HL-60 (cell line): ENCODE results near the gene SPG11.

Experiments
- DNase-seq, 2 experiments: peaks; one replicate each; pipeline ENCODE4 v3.0.0-alpha.2; 2010 to 2020; ENCODE audit warnings: low read depth in 1 of 2, low spot score in 1 of 2
- H3K27ac ChIP-seq: fragments of 250-450 bp; sonication (Bioruptor Pico); replicated peaks from 2 replicates; pipeline ENCODE4 v1.5.1; 2020; ENCODE audit warnings: mild to moderate bottlenecking, moderate library complexity
- H3K27me3 ChIP-seq: fragments of 250-450 bp; sonication (Bioruptor Pico); 2 replicates; pipeline ENCODE4 v1.5.1; 2021; ENCODE audit warnings: mild to moderate bottlenecking, moderate library complexity; ENCODE audit not compliant: insufficient read depth, poor library complexity, severe bottlenecking
- H3K4me3 ChIP-seq: replicated peaks from 2 replicates; pipeline ENCODE4 v1.5.1; 2011; ENCODE audit warnings: mild to moderate bottlenecking, control low read depth, low read length; ENCODE audit not compliant: insufficient read depth
- GABPA ChIP-seq: IDR thresholded peaks from 2 replicates; pipeline ENCODE4 v1.6.1; 2012; ENCODE audit warnings: low read depth
- POLR2AphosphoS5 ChIP-seq: IDR thresholded peaks from 2 replicates; pipeline ENCODE4 v1.6.1; 2012; ENCODE audit warnings: low read depth
- SPI1 ChIP-seq: IDR thresholded peaks from 2 replicates; pipeline ENCODE4 v1.6.1; 2012; ENCODE audit warnings: low read depth, mild to moderate bottlenecking, borderline replicate concordance
- TF ChIP-seq, protein P1 (sequence below): IDR thresholded peaks from one replicate; pipeline ENCODE4 v1.5.1; 2011; ENCODE audit warnings: low read length, control low read depth, inconsistent platforms; ENCODE audit not compliant: insufficient read depth
- TF ChIP-seq, protein P2 (sequence below): IDR thresholded peaks from 2 replicates; pipeline ENCODE4 v1.6.1; 2012; ENCODE audit warnings: low read depth; ENCODE audit not compliant: insufficient replicate concordance

SPG11 gene

DNA sequence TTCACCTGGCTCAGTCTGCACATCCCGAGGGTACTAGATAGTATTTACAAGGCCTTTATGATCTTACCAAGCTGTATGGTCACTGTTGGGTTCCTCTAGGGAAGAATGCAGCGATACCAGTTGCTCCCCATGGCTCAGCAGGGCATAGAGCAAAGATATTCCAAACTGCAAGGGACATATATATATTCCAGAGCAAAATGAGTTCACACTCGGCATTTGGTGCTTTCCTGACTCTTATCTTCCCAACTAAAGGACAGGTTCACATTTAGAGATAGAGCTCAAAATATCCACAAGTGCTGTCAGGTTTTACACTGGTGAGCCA, 3.5 kb upstream of the SPG11 start:
- no peak for DNase-seq
- TF ChIP-seq SPI1 (no peak), GABPA (no peak), POLR2AphosphoS5 (no peak)
- TF ChIP-seq, protein P1, sequence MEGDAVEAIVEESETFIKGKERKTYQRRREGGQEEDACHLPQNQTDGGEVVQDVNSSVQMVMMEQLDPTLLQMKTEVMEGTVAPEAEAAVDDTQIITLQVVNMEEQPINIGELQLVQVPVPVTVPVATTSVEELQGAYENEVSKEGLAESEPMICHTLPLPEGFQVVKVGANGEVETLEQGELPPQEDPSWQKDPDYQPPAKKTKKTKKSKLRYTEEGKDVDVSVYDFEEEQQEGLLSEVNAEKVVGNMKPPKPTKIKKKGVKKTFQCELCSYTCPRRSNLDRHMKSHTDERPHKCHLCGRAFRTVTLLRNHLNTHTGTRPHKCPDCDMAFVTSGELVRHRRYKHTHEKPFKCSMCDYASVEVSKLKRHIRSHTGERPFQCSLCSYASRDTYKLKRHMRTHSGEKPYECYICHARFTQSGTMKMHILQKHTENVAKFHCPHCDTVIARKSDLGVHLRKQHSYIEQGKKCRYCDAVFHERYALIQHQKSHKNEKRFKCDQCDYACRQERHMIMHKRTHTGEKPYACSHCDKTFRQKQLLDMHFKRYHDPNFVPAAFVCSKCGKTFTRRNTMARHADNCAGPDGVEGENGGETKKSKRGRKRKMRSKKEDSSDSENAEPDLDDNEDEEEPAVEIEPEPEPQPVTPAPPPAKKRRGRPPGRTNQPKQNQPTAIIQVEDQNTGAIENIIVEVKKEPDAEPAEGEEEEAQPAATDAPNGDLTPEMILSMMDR, result no peak
- TF ChIP-seq, protein P2, sequence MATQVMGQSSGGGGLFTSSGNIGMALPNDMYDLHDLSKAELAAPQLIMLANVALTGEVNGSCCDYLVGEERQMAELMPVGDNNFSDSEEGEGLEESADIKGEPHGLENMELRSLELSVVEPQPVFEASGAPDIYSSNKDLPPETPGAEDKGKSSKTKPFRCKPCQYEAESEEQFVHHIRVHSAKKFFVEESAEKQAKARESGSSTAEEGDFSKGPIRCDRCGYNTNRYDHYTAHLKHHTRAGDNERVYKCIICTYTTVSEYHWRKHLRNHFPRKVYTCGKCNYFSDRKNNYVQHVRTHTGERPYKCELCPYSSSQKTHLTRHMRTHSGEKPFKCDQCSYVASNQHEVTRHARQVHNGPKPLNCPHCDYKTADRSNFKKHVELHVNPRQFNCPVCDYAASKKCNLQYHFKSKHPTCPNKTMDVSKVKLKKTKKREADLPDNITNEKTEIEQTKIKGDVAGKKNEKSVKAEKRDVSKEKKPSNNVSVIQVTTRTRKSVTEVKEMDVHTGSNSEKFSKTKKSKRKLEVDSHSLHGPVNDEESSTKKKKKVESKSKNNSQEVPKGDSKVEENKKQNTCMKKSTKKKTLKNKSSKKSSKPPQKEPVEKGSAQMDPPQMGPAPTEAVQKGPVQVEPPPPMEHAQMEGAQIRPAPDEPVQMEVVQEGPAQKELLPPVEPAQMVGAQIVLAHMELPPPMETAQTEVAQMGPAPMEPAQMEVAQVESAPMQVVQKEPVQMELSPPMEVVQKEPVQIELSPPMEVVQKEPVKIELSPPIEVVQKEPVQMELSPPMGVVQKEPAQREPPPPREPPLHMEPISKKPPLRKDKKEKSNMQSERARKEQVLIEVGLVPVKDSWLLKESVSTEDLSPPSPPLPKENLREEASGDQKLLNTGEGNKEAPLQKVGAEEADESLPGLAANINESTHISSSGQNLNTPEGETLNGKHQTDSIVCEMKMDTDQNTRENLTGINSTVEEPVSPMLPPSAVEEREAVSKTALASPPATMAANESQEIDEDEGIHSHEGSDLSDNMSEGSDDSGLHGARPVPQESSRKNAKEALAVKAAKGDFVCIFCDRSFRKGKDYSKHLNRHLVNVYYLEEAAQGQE, result no peak

DNA sequence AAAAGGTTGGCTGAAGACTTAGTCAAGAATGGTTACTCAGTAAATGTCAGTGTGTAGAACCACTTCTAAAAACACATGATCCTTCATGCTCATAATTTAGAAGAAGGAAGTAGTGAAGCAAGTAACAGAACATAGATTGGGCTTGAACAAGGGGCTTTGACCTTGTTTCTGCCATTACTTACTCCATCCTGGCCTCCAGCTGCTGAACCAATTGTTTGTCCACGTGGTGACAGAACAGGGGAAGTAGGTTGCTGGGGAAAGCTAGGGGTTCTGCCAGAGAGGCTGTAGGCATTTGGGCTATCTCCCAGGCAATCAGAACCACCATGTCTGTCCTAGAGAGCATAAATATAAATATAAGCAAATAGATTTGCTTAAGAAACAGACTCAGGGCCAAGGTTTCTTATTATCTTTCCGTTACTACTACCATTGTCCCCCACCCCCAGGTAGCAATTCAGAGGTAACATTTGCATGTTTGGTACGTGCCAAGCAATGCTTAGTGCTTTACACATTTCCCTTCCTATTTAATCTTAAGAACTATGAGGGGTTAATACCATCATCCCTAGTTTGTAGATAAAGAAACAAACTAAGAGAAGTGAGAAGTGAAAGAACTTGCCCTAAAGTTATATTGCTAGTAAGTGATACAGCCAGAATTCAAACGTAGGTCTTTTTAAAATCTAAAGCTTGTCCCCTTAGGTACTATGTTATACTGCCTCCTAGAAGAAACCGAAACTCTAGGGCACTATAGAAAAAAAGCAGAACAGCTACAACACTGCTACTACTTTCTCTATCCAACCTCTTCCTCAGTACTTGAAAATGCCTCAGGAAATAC, 3.0 kb upstream of the SPG11 start:
- no peaks in the 10 kb centered on the region for H3K27me3 ChIP-seq
- peak in 1 of 2 experiments; percentile 17 for DNase-seq
- H3K27ac ChIP-seq, result no peak overlapping the region
- no peak overlapping the region for H3K4me3 ChIP-seq
- TF ChIP-seq SPI1 (0 out of 2 replicates have a peak, but pooled peaks have one; percentile 16), POLR2AphosphoS5 (no peak)

More for the DNA sequence above, 3.5 kb upstream of the SPG11 start:
- Histone ChIP-seq H3K27ac (no peak overlapping the region), H3K27me3 (no peaks in the 10 kb centered on the region), H3K4me3 (no peak overlapping the region)

DNA sequence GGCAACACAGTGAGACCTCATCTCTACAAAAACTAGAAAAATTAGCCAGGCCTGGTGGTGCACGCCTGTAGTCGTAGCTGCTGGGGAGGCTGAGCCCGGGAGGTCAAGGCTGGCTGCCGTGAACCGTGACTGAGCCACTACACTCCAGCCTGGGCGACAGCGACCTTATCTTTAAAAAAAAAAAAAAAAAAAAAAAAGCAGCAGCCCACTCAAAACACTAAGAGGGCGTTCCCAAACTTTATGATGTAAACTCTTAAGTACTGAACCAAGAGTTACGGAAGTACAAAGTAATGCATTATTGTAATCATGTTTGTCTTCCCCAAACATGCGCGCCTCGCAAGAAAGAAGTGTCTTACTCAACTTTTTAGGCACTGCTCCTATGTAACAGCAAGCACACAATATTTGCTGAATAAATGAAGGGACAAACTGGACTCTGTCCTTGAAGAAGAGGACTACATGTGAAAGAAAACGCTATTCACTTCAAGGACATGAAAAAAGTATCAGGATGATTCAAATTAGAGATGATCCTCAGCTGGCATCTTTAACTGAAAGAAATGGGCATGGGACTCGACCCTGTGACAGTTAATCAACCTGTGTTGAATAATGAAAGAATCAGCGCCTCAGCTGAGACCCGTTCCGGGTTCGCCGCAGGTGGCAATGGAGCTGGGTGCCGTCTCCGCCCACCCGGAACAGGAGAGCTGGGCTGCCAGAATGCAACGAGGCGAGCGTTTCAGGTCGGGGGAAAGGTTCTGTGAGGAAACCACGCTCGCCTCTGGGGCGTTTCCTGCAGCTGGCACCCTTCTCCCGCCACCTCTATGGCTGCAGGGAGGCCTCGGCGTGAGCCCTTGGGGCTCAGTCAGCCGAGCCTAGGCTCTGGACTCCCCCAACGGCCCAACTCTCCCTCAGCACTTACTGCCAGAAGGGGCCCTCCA, 718 bp downstream of the SPG11 start:
- Histone ChIP-seq H3K27ac (peak overlapping the region; percentile 95), H3K27me3 (no peaks in the 10 kb centered on the region), H3K4me3 (peak overlapping the region; percentile 80)
- peak; percentile 74 to 80 for DNase-seq
- TF ChIP-seq GABPA (no peak), SPI1 (0 out of 2 replicates have a peak, but pooled peaks have one; percentile 14)
- TF ChIP-seq, protein P2, result peak; percentile 20

DNA sequence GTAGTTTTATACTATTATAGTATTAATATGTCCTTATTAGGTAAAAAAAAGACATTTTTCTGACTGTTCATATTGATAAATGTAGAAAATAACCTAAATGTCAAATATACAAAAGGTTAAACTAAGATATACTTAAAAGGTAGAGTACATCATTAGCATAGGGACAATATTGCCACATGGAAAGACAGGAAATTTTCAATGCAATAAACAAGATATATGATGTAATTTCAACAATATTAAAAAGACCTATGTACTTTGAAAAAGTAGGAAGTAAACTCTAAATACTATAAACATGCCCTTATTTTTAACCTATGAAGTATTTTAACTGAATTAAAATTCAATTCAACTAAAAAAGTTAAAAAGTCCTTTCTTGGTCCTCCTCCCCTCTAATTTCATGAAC, 1.9 kb downstream of the SPG11 start:
- no peaks in the 10 kb centered on the region for H3K27me3 ChIP-seq
- peak overlapping the region; percentile 95 for H3K27ac ChIP-seq
- peak in 1 of 2 experiments; percentile 35 for DNase-seq
- TF ChIP-seq, protein P2, result no peak
- TF ChIP-seq, protein P1, result no peak
- TF ChIP-seq SPI1, result no peak
- no peak for TF ChIP-seq GABPA
- no peak for TF ChIP-seq POLR2AphosphoS5
- peak overlapping the region; percentile 80 for H3K4me3 ChIP-seq
